IPS-20b (cell line): Measurements from ENCODE around the gene CFAP46.

ENCODE experiments used
- H3K27ac ChIP-seq: one replicate; pipeline ENCODE4 v1.5.1; 2013; ENCODE audit warnings: low read length
- H3K27me3 ChIP-seq: 2 replicates; pipeline ENCODE4 v1.6.1; 2013; ENCODE audit warnings: mild to moderate bottlenecking, low read length, inconsistent platforms; ENCODE audit not compliant: insufficient read depth
- H3K36me3 ChIP-seq: 2 replicates; pipeline ENCODE4 v1.6.1; 2013; ENCODE audit warnings: low read depth, mild to moderate bottlenecking, inconsistent platforms, low read length, moderate library complexity; ENCODE audit not compliant: insufficient read depth
- H3K4me1 ChIP-seq: 2 replicates; pipeline ENCODE4 v1.6.1; 2013; ENCODE audit warnings: mild to moderate bottlenecking, control low read depth, inconsistent platforms, low read length, moderate library complexity; ENCODE audit not compliant: insufficient read depth
- H3K4me3 ChIP-seq: 2 replicates; pipeline ENCODE4 v1.5.1; 2013; ENCODE audit warnings: mild to moderate bottlenecking, low read length, inconsistent platforms
- H3K9ac ChIP-seq: 2 replicates; pipeline ENCODE4 v1.6.1; 2013; ENCODE audit warnings: low read depth, mild to moderate bottlenecking, inconsistent platforms, low read length, moderate library complexity
- H3K9me3 ChIP-seq: 2 replicates; pipeline ENCODE4 v1.6.1; 2013; ENCODE audit warnings: mild to moderate bottlenecking, low read depth, low read length, inconsistent platforms; ENCODE audit not compliant: insufficient read depth

CFAP46 gene

GRCh38 chr10:132945894-132946255, 3.5 kb upstream of the CFAP46 start:
- Histone ChIP-seq H3K27me3 (no peaks in the 10 kb centered on the region; the same call in 1 of the 2 replicates), H3K36me3 (no peaks in the 10 kb centered on the region), H3K4me1 (peaks cover 3% of the 10 kb centered on the region; the same call in 1 of the 2 replicates), H3K27ac (no peak overlapping the region), H3K9me3 (no peaks in the 10 kb centered on the region), H3K4me3 (no peak overlapping the region), H3K9ac (no peak overlapping the region)

GRCh38 chr10:132945125-132945893, 2.9 kb upstream of the CFAP46 start:
- H3K36me3 ChIP-seq, result no peaks in the 10 kb centered on the region
- H3K27me3 ChIP-seq, result no peaks in the 10 kb centered on the region; the same call in 1 of the 2 replicates
- no peak overlapping the region for H3K27ac ChIP-seq
- no peak overlapping the region for H3K9ac ChIP-seq
- H3K4me1 ChIP-seq, result peaks cover 3% of the 10 kb centered on the region; the same call in 1 of the 2 replicates
- no peak overlapping the region for H3K4me3 ChIP-seq
- no peaks in the 10 kb centered on the region for H3K9me3 ChIP-seq

- Histone ChIP-seq H3K9me3 (no peaks in the 10 kb centered on the region), H3K27ac (no peak overlapping the region), H3K4me1 (peaks cover 3% of the 10 kb centered on the region; the same call in 1 of the 2 replicates), H3K9ac (no peak overlapping the region), H3K36me3 (no peaks in the 10 kb centered on the region), H3K27me3 (no peaks in the 10 kb centered on the region; the same call in 1 of the 2 replicates), H3K4me3 (no peak overlapping the region)
Measured at GRCh38 chr10:132944510-132944909, 2.1 kb upstream of the CFAP46 start.

DNA sequence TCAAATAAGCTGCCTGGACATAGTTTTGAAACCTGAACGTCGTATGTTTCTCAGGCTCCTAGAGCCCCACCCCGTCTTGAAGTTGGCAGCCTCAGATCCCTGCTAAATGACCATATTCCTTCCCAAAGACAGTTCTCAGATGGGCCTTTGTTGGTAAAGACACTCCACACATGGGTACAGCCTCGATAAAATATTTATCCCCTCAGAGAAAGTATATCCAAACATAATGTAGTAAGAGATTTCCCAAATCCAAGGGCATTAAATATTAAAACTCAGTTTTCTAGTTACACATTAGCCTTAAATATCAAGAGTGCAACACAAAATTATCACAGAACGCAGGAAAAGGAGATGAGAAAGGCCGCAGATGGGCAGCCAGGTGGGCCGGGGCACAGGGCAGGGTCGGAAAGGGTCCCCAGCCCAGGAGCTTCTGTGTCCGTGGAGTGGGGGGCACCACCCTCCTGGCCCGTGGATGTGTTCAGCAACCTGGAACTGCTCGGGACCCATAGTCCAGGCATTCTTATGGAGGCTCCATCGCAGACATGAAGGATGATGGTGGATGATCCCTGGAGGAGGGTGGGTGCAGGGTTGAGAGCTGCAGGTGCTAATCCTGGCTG, 1.5 kb upstream of the CFAP46 start:
- no peaks in the 10 kb centered on the region; the same call in 1 of the 2 replicates for H3K27me3 ChIP-seq
- peaks cover 3% of the 10 kb centered on the region; the same call in 1 of the 2 replicates for H3K4me1 ChIP-seq
- H3K36me3 ChIP-seq, result no peaks in the 10 kb centered on the region
- no peak overlapping the region for H3K27ac ChIP-seq
- no peak overlapping the region for H3K9ac ChIP-seq
- no peak overlapping the region for H3K4me3 ChIP-seq
- no peaks in the 10 kb centered on the region for H3K9me3 ChIP-seq

GRCh38 chr10:132943058-132943790, 854 bp upstream of the CFAP46 start:
- H3K9me3 ChIP-seq, result no peaks in the 10 kb centered on the region
- no peaks in the 10 kb centered on the region for H3K36me3 ChIP-seq
- no peak overlapping the region for H3K9ac ChIP-seq
- no peaks in the 10 kb centered on the region; the same call in 1 of the 2 replicates for H3K27me3 ChIP-seq
- H3K4me3 ChIP-seq, result peak overlapping the region; percentile 58
- H3K4me1 ChIP-seq, result no peaks in the 10 kb centered on the region
- no peak overlapping the region for H3K27ac ChIP-seq

DNA sequence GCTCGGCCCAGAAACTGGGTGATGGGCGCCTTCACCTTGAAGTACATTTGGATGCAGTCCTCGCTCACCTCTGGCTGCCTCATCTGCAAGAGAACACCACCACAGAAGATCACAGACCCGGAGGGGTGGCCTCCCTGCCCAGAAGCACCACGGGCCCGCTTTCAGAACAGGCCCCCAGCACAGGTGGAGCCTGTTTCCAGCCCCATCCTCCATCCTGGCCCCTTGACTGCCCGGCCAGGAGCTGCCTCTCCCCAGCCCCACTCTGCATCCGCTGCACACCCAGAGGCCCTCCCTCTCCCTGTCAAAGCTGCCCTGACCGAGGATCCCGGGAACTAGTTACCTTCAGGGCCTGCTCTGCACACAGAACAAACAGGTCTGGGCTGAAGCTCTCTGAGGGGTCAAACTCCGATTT, 724 bp downstream of the CFAP46 start:
- H3K4me3 ChIP-seq, result peak overlapping the region; percentile 58
- no peak overlapping the region for H3K27ac ChIP-seq
- no peaks in the 10 kb centered on the region for H3K4me1 ChIP-seq
- H3K9me3 ChIP-seq, result no peaks in the 10 kb centered on the region
- no peaks in the 10 kb centered on the region; the same call in 1 of the 2 replicates for H3K27me3 ChIP-seq
- H3K9ac ChIP-seq, result peak overlapping the region; percentile 21; the same call in 1 of the 2 replicates
- H3K36me3 ChIP-seq, result no peaks in the 10 kb centered on the region

DNA sequence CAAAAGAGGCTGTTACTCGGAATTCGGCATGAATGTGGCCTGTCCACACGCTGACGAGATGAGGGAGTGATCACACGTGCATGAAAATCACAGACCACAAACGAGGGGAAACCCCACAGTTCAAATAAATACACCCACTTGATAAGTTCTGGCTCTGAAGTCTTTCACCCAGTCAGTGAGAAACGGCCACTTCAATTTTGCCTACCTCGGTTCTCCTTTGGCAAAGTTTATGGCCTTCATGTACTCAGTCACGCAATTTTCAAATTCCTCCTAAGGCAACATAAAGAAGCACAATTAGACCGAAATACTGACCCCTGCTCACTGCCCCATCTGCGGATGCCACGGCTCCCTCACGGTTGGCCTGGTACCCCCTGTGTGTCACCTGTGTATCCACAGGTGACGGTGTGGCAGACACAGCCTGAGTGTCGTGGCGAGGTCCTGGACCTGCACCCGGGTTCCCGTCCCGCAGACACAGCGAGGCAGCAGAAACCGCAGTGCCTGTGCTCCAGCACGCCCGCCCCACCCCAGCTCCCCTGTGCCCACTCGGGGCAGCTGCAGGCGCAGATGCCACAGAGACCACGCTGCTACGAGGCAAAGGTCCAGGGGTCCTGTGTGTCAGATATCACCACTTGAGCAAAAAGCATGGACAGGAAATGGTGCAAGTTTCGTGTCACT, 1.4 kb downstream of the CFAP46 start:
- Histone ChIP-seq H3K36me3 (no peaks in the 10 kb centered on the region), H3K9me3 (no peaks in the 10 kb centered on the region), H3K4me1 (no peaks in the 10 kb centered on the region), H3K27ac (no peak overlapping the region), H3K27me3 (no peaks in the 10 kb centered on the region; the same call in 1 of the 2 replicates), H3K9ac (no peak overlapping the region), H3K4me3 (no peak overlapping the region)

DNA sequence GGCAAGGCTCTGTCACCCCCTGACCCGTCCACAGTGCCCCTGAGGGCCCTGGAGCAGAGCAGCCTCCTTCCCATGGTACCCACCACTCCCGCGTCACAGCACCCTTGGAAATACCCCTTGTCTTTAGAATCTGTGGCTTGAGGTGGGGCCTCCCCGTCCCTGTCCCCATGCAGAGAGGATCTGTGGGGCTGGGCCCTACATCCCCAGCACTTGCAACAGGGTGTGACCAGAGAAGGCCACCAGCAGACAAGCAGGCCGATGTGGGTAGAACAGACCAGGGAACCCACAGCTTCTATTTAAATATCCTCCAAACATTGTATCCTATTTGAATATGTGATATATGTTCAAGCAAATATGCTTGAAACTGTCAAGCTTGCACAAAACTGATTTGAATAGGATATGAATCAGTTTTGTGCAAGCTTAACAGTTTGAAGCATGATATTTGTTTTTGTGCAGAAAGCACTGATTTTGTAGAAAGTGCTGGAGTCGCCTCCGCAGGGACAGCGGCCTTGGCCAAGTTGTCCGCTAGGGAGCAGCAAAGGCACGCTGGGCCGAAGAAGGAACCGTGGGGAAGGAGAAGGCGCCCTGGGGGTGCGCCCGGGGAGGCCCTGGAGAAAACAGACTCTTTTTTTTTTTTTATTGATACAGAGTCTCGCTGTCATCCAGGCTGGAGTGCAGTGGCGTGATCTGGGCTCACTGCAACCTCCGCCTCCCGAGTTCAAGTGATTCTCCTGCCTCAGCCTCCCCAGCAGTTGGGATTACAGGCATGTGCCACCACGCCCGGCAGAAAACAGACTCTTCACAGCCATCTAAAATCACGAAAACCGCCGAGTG, 2.2 kb downstream of the CFAP46 start:
- H3K27ac ChIP-seq, result no peak overlapping the region
- no peaks in the 10 kb centered on the region for H3K4me1 ChIP-seq
- no peak overlapping the region for H3K4me3 ChIP-seq
- H3K27me3 ChIP-seq, result no peaks in the 10 kb centered on the region; the same call in 1 of the 2 replicates
- no peaks in the 10 kb centered on the region for H3K36me3 ChIP-seq
- H3K9ac ChIP-seq, result no peak overlapping the region
- no peaks in the 10 kb centered on the region for H3K9me3 ChIP-seq

- H3K4me3 ChIP-seq, result no peak overlapping the region
- no peaks in the 10 kb centered on the region for H3K9me3 ChIP-seq
- no peaks in the 10 kb centered on the region for H3K4me1 ChIP-seq
- H3K27me3 ChIP-seq, result no peaks in the 10 kb centered on the region; the same call in 1 of the 2 replicates
- no peak overlapping the region for H3K9ac ChIP-seq
- no peak overlapping the region for H3K27ac ChIP-seq
- H3K36me3 ChIP-seq, result no peaks in the 10 kb centered on the region
Measured at GRCh38 chr10:132939378-132939955, 2.9 kb downstream of the CFAP46 start.

DNA sequence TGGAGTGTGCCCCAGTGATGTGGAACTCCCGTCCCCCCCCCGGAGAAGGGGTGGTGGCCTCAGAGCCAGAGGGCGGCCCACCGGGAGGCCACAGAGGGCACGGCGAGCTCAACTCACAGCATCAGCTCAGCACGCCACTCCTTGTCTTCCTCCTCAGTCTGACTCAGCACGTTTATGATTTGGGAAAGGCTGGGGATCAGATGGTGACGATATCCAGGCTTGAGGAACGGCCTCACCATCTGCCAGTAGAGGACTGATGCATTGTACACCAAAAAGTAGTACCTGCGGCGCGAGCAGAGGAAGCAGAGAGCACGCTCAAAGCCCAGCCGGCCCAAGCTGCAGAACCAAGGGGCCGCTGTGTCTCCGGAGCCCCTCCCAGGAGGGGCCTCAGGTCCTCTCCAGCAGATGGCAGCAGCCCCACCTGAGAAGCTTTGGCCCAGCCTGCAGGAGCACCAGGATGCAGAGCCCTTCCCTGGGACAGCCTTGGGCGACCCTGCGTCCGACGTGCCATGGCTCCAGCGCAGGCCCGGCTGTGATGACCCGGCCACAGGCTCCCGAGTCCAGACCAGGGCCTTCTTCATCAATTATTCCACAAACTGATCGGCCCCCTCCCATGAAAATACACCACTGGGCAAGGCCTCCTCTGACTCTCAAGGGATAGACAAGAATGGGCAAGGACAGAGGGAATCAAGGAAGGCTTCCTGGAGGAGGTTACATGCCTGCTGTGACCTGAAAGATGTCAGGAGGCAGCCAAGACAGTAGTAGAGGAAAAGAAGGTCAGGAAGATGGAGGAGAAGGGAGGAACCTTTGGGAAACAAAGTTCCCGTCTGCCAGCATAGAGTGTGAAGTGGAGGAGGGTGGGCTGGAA, 3.7 kb downstream of the CFAP46 start:
- Histone ChIP-seq H3K4me1 (no peaks in the 10 kb centered on the region), H3K4me3 (no peak overlapping the region), H3K36me3 (no peaks in the 10 kb centered on the region), H3K27me3 (no peaks in the 10 kb centered on the region; the same call in 1 of the 2 replicates), H3K27ac (no peak overlapping the region), H3K9ac (no peak overlapping the region), H3K9me3 (no peaks in the 10 kb centered on the region)
